MM.1S (cell line): Measurements from ENCODE around the gene ALKBH2.

Experiments
- EZH2 ChIP-seq: fragments of 300-600 bp; sonication (generic); optimal IDR thresholded peaks from 2 replicates; pipeline ENCODE3; 2017; ENCODE audit warnings: low read depth, mild to moderate bottlenecking, antibody characterized with exemption, low read length, mixed read lengths
- TF ChIP-seq, protein P1 (sequence below): fragments of 300-600 bp; sonication (generic); IDR thresholded peaks from 2 replicates; pipeline ENCODE4 v1.5.1; 2016; ENCODE audit warnings: antibody characterized with exemption, low read length, mixed read lengths

DNA sequence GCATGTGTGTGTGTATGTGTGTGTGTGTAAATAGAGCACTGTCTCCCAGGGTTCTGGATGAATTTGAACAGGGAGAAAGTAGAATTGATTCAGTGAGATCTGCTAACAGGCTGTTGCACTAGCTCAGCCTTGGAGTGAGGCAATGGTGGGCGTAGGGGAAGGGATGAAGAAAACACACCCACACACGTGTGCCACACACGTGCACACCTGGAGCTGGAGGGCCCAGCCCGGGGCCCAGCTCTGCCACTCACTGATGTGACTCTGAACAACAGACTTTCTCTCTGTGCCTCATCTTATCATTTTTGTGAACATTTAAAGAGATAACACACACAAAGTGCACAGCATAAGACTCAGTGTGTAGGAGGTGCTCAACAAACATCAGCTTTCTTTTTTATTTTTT is 27.3 kb upstream of the ALKBH2 start:
- TF ChIP-seq, protein P1, sequence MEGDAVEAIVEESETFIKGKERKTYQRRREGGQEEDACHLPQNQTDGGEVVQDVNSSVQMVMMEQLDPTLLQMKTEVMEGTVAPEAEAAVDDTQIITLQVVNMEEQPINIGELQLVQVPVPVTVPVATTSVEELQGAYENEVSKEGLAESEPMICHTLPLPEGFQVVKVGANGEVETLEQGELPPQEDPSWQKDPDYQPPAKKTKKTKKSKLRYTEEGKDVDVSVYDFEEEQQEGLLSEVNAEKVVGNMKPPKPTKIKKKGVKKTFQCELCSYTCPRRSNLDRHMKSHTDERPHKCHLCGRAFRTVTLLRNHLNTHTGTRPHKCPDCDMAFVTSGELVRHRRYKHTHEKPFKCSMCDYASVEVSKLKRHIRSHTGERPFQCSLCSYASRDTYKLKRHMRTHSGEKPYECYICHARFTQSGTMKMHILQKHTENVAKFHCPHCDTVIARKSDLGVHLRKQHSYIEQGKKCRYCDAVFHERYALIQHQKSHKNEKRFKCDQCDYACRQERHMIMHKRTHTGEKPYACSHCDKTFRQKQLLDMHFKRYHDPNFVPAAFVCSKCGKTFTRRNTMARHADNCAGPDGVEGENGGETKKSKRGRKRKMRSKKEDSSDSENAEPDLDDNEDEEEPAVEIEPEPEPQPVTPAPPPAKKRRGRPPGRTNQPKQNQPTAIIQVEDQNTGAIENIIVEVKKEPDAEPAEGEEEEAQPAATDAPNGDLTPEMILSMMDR, result no peak
- TF ChIP-seq EZH2, result no peak
